NCI-H1105 treated with DMSO at 0.1 percent for 48 hours (cell line): ENCODE data around the gene SGMS1.
"Not testable (repeated sequence)": the region's sequence is repeated elsewhere in the genome, so short reads cannot be mapped to it uniquely, and the experiment has no call there.

Source experiments
- DNase-seq: peaks from one replicate; lab custom pipeline; 2025; lab: John Stamatoyannopoulos, UW

SGMS1 gene

DNA sequence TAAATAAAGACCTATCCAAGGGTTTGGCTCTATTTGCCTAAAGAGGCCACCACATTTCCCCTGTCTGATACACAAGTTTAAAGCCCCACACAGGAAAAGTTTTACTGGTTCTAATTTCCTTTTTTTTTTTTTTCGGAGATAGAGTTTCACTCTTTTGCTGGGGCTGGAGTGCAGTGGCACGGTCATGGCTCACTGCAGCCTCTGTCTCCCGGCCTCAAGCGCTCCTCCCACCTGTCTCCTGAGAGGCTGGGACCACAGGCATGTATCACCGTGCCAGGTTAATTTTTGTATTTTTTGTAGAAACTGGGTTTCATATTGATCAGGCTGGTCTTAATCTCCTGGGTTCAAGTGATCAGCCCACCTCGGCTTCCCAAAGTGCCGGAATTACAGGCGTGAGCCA lies 319.1 kb downstream of the SGMS1 start:
- no peak for DNase-seq

DNA sequence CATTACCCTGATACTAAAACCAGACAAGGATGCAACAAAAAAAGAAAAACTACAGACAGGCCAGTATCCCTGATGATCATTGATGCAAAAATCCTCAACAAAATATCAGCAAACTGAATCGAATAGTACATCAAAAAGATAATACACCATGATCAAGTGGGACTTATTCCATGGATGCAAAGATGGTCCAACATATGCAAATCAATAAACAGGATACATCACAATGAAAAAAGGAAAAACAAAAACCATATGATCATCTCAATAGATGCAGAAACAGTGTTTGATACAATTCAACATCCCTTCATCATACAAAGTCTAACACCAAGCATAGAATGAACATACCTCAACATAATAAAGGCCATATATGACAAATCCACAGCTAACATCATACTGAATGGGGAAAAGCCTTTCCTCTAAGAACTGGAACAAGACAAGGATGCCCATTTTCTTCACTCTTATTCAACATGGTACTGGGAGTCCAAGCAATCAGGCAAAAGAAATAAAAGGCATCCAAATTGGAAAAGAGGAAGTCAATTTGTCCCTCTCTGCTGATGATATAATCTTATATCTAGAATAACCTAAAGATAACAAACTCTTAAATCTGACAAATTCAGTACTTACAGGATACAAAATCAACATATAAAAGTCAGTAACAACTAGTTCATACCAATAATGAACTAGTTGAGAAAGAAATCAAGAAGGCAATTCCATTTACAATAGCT lies 323.6 kb downstream of the SGMS1 start:
- no peak for DNase-seq

DNA sequence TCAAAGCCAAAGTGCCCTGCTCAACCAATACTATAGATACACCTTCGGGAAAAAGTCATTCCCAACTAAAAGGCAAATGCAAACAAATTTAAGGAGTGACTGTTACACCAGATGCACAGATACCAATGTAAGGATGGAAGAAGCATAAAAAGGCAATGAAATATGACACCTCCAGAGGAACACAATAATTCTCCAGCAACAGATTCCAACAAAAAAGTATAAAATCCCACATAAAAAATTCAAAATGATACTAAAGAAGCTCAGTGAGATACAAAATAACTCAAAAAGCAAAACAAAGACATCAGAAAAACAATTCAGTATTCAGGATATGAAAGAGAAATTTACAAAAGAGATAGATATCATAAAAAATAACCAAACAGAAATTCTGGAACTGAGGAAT lies 328.4 kb downstream of the SGMS1 start:
- no peak for DNase-seq

DNA sequence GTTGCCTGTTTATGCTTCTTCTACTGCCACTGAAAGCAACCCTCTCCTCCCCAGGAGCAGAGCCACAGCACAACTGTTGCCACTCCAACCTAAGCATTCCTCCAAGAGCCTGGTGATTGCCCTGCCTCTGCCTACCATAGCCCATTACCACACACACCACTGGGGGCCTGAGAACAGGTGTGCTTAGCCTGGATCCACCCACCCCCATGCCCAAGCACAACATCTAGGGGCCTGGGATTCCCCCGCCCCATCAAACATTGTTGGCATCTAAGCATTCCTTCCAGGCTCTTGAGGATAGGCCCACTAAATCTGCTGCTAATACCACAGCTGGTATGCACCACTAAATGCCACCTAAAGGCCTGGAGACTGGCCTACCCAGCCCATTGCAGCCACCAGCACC lies 329.2 kb downstream of the SGMS1 start:
- no peak for DNase-seq

- DNase-seq = no peak
Measured at GRCh38 chr10:50293513-50294313, 330.0 kb downstream of the SGMS1 start.

GRCh38 chr10:50291261-50291850 lies 332.4 kb downstream of the SGMS1 start:
- no peak for DNase-seq

DNA sequence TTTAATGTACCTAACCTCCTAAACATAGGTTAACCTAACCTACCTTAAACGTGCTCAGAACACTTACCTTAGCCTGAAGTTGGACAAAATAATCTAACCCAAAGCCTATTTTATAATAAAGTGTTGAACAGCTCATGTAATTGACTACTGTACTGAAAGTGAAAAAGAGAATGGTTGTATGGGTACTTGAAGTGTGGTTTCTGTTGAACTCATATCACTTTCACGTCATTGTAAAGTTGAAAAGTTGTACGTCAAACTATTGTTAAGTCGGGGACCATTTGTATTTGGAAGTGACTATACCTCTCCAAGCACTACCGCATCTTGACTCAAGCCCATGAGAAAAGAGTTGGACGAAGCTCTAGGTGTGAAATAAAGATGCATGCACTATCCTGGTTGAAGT lies 334.6 kb downstream of the SGMS1 start:
- DNase-seq = no peak

GRCh38 chr10:50286996-50287803 lies 336.6 kb downstream of the SGMS1 start:
- DNase-seq = no peak

DNA sequence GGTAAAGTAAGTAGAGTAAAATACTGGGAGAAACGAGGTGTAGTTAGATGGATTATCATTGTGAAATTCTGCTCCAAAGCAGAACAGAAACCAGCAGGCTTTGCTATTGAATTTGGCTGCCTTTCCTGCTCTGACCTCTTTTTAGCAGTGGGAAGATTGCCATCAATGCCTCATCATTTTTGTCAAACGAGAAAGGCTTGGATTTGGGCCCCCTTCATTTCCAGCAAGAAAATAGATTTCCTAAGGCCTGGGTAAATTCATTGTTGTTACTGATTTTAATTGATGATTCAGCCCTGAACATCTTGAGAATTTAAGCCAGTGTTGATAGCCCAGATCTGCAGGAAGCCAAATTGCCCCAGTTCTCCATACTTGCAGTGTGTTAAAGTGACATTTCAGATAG lies 337.2 kb downstream of the SGMS1 start:
- no peak for DNase-seq

DNA sequence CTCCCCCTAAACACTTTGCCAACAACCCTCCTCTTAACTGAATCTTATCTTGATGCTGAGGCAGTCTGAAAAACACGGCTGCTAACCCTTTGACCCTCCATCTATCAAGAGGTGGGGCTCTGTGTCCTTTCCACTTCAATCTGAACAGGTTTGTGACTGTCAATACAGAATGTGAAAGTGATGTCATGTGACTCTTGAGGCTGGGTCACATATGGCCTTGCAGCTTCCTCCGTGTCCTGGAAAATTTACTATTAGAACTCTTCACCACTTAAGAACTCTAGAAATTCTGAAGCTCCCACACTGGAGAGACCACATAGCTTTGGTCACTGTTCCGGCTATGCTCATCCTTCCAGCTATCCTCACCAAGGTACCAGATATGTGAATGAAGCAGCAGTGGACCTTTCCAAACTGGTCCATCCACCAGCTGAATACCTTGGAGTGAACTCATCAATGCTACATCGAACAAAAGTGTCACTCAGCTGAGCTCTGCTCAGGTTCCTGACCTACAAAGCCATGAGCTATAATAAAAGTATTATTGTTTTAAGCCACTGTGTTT lies 341.7 kb downstream of the SGMS1 start:
- DNase-seq = no peak

- no peak for DNase-seq
Measured at GRCh38 chr10:50281210-50281966, 342.4 kb downstream of the SGMS1 start.

GRCh38 chr10:50280049-50280841 lies 343.5 kb downstream of the SGMS1 start:
- no peak for DNase-seq

- DNase-seq = no peak
Measured at GRCh38 chr10:50279489-50279888, 344.3 kb downstream of the SGMS1 start.

GRCh38 chr10:50275650-50276235 lies 348.0 kb downstream of the SGMS1 start:
- no peak for DNase-seq

DNA sequence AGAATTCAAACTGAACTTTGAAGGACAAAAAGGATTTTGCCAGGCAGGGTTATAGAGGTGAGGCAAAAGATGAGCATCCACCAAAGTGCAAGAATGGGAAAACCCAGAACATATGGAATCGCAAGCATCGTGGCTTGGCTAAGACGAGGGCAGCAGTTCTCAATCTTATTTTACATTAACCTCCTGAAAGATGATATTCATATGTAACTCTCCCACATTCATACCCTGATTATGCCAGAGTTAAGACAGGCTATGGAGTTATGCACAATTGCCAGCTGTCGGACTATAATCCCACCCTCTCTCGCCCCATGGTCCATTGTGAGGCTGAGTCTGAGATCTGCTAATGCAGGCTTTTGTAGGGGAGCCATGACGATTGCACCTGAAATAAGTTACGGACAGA lies 351.2 kb downstream of the SGMS1 start:
- no peak for DNase-seq

DNA sequence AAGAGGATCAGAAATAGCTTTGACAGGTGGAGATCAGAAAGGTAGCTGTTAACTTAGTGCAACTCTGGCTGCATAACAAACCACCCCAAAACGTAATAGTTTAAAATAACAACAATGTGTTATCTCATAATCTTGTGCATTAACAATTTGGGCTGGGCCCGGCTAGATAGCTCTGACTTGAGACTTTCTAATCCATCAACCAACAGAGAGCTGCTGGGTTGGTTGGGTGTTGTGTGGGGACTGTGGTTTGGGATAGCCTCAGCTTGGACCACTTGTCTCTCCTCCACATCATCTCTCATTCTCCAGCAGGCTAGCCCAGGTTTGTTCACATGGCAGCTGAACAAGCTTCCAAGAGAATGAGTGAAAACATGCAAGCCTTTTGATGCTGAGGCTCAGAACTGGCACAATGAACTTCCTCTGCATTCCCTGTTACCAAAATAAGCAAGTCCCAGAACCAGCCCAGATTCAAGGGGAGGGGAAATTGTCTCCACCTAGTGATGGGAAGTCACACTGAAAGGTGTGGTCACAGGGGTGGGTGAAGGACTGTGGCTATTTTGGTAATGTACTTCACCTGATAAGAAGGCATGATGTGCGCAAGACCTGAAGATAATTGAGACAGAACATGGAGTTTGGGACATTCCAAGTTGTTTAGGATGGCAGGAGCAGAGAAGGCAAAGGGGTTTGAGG lies 352.0 kb downstream of the SGMS1 start:
- no peak for DNase-seq

DNA sequence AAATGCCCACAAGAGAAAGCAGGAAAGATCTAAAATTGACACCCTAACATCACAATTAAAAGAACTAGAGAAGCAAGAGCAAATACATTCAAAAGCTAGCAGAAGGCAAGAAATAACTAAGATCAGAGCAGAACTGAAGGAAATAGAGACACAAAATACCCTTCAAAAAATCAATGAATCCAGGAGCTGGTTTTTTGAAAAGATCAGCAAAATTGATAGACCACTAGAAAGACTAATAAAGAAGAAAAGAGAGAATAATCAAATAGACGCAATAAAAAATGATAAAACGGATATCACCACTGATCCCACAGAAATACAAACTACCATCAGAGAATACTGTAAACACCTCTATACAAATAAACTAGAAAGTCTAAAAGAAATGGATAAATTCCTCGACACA lies 355.9 kb downstream of the SGMS1 start:
- DNase-seq = not testable (repeated sequence)

GRCh38 chr10:50262625-50263024 lies 361.1 kb downstream of the SGMS1 start:
- not testable (repeated sequence) for DNase-seq

DNA sequence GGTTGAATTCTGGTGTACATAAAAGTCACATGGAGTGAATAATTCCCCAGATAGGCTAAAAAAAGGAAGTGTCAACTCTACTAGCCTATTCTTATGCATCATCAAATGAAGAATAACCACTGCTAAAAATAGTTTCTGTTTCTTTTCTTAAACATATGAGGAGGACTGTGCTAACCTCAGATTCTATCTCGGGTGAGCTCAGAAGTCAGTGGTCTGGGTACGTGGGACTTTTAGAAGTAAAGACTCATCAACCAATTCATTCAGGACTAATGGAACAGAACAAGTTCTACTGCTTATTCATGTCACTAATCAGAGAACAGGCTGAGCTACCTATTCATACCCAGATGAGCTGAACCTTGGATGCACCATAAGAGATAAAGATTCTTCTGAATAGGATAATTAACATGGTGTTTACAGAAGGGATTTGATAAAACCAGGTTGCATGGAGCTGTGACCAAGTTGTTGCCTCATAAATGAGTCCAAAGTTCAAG lies 362.9 kb downstream of the SGMS1 start:
- no peak for DNase-seq
